Endothelial cell of umbilical vein (primary cell): ENCODE results near the gene LILRB3.
"Not testable (repeated sequence)": the region's sequence is repeated elsewhere in the genome, so short reads cannot be mapped to it uniquely, and the experiment has no call there.

Source experiments
- EZH2 ChIP-seq: IDR thresholded peaks from 2 replicates; pipeline ENCODE4 v1.6.1; 2012; ENCODE audit warnings: borderline replicate concordance, low read depth, mild to moderate bottlenecking, moderate library complexity, low read length, inconsistent platforms; ENCODE audit not compliant: severe bottlenecking
- GATA2 ChIP-seq: IDR thresholded peaks from 2 replicates; pipeline ENCODE4 v1.7.0; 2011; ENCODE audit warnings: low read depth, mild to moderate bottlenecking, moderate library complexity, mixed read lengths, low read length; ENCODE audit not compliant: insufficient read length, insufficient read depth
- JUN ChIP-seq: IDR thresholded peaks from 2 replicates; pipeline ENCODE4 v1.6.1; 2011; ENCODE audit warnings: borderline replicate concordance, low read depth; ENCODE audit not compliant: insufficient read length, insufficient read depth
- POLR2A ChIP-seq: IDR thresholded peaks from 2 replicates; pipeline ENCODE4 v1.6.1; 2012; ENCODE audit warnings: low read depth, mild to moderate bottlenecking, control low read depth, low read length
- POLR2AphosphoS5 ChIP-seq: IDR thresholded peaks from 2 replicates; pipeline ENCODE4 v1.6.1; 2012; ENCODE audit warnings: low read depth, mild to moderate bottlenecking, control low read depth, low read length, moderate library complexity; ENCODE audit not compliant: insufficient read depth
- TF ChIP-seq, protein P1 (sequence below), 2 donors: IDR thresholded peaks; 1 replicate in 1 of 2; 2 replicates in 1 of 2; pipeline ENCODE4 v1.5.1; 2011; ENCODE audit warnings: low read length in 2 of 2, mild to moderate bottlenecking in 2 of 2, moderate library complexity in 2 of 2, control low read depth in 1 of 2, inconsistent platforms in 1 of 2, low read depth in 1 of 2; ENCODE audit not compliant: insufficient read depth in 1 of 2; ENCODE audit errors: extremely low read depth in 1 of 2

DNA sequence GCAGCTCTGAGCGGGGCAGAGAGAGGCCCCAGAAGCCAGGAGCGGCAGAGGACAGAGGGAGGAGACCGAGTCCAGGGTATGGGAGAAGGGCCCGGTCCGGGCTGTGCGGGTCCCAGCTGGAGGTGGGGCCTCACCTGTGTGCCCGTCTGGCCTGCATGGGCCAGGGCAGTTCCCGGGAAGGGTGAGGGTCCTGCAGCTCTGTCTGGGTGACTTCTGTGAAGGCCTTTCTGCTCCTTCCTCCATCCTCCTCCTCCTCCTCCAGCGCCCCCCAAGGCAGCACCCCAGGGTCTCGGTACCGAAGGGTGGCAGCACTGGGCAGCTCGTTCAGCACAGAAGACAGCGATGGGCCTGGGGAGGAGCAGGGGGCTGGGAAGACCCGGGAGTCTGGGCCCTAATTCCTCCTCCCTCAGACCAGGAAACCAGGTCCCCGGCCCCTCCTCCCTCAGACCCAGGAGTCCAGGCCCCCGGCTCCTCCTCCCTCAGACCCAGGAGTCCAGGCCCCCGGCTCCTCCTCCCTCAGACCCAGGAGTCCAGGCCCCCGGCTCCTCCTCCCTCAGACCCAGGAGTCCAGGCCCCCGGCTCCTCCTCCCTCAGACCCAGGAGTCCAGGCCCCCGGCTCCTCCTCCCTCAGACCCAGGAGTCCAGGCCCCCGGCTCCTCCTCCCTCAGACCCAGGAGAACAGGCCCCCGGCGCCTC lies 50.9 kb downstream of the LILRB3 start:
- TF ChIP-seq, protein P1, sequence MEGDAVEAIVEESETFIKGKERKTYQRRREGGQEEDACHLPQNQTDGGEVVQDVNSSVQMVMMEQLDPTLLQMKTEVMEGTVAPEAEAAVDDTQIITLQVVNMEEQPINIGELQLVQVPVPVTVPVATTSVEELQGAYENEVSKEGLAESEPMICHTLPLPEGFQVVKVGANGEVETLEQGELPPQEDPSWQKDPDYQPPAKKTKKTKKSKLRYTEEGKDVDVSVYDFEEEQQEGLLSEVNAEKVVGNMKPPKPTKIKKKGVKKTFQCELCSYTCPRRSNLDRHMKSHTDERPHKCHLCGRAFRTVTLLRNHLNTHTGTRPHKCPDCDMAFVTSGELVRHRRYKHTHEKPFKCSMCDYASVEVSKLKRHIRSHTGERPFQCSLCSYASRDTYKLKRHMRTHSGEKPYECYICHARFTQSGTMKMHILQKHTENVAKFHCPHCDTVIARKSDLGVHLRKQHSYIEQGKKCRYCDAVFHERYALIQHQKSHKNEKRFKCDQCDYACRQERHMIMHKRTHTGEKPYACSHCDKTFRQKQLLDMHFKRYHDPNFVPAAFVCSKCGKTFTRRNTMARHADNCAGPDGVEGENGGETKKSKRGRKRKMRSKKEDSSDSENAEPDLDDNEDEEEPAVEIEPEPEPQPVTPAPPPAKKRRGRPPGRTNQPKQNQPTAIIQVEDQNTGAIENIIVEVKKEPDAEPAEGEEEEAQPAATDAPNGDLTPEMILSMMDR (IDR thresholded peaks at IDR 0.05; ENCODE audit: extremely low read depth in 1 of 2, insufficient read depth in 1 of 2, low read depth in 1 of 2, low read length in 2 of 2): not testable (repeated sequence)
- not testable (repeated sequence) for TF ChIP-seq POLR2A, POLR2AphosphoS5, EZH2, JUN, GATA2
